ENCODE measurements around the gene PKIB.

- TF ChIP-seq POLR2A (IDR thresholded peaks at IDR 0.05) (no peak), CTCF (IDR thresholded peaks at IDR 0.05) (no peak)
Observed at GRCh38 chr6:122714059-122714458, 103.9 kb downstream of the PKIB start.

Measured in testis (tissue), 2 donors.